MM.1S (cell line): Measurements from ENCODE around the gene PKP2.
A peak's percentile ranks its signal among the peaks of the same experiment; 100 is the strongest.

Source experiments
- DNase-seq: peaks from one replicate; pipeline ENCODE4 v3.0.0-alpha.2; 2015
- H2AFZ ChIP-seq: fragments of 300-600 bp; sonication (generic); 2 replicates; pipeline ENCODE4 v1.6.0; 2016; ENCODE audit warnings: antibody characterized with exemption, low read length
- H3F3A ChIP-seq: fragments of 300-600 bp; sonication (generic); 2 replicates; pipeline ENCODE4 v1.6.1; 2016; ENCODE audit warnings: mild to moderate bottlenecking, antibody characterized with exemption, low read length, moderate library complexity, mixed read lengths; ENCODE audit not compliant: insufficient read depth
- H3K27ac ChIP-seq: fragments of 300-600 bp; sonication (generic); 2 replicates; pipeline ENCODE4 v1.5.1; 2016; ENCODE audit warnings: mild to moderate bottlenecking, low read length
- H3K27me3 ChIP-seq: fragments of 300-600 bp; sonication (generic); replicated peaks from 2 replicates; pipeline ENCODE4 v1.6.0; 2016; ENCODE audit warnings: low read length; ENCODE audit not compliant: insufficient read depth
- H3K36me3 ChIP-seq: fragments of 300-600 bp; sonication (generic); replicated peaks from 2 replicates; pipeline ENCODE4 v1.6.1; 2016; ENCODE audit warnings: mild to moderate bottlenecking, low read length, mixed read lengths; ENCODE audit not compliant: insufficient read depth
- H3K4me1 ChIP-seq: fragments of 300-600 bp; sonication (generic); 2 replicates; pipeline ENCODE4 v1.6.1; 2016; ENCODE audit warnings: low read length, mixed read lengths
- H3K4me2 ChIP-seq: fragments of 300-600 bp; sonication (generic); 2 replicates; pipeline ENCODE4 v1.6.0; 2016; ENCODE audit warnings: low read depth, low read length
- H3K4me3 ChIP-seq: fragments of 300-600 bp; sonication (generic); 2 replicates; pipeline ENCODE4 v1.5.1; 2016; ENCODE audit warnings: low read length, mixed read lengths
- H3K79me2 ChIP-seq: fragments of 300-600 bp; sonication (generic); 2 replicates; pipeline ENCODE4 v1.6.1; 2016; ENCODE audit warnings: mixed run types, low read length, mixed read lengths
- H3K9ac ChIP-seq: fragments of 300-600 bp; sonication (generic); 2 replicates; pipeline ENCODE4 v1.6.1; 2016; ENCODE audit warnings: low read length, mixed read lengths
- H3K9me2 ChIP-seq: fragments of 300-600 bp; sonication (generic); replicated peaks from 2 replicates; pipeline ENCODE4 v1.6.1; 2016; ENCODE audit warnings: mild to moderate bottlenecking, low read length, mixed read lengths; ENCODE audit not compliant: insufficient read depth
- H3K9me3 ChIP-seq: fragments of 300-600 bp; sonication (generic); replicated peaks from 2 replicates; pipeline ENCODE4 v1.6.1; 2016; ENCODE audit warnings: mild to moderate bottlenecking, low read length, mixed read lengths; ENCODE audit not compliant: insufficient read depth
- H4K20me1 ChIP-seq: fragments of 300-600 bp; sonication (generic); 2 replicates; pipeline ENCODE4 v1.6.1; 2016; ENCODE audit warnings: mild to moderate bottlenecking, low read length, moderate library complexity, mixed read lengths; ENCODE audit not compliant: insufficient read depth
- CTCF ChIP-seq: fragments of 300-600 bp; sonication (generic); IDR thresholded peaks from 2 replicates; pipeline ENCODE4 v1.5.1; 2016; ENCODE audit warnings: antibody characterized with exemption, low read length, mixed read lengths
- EZH2 ChIP-seq: fragments of 300-600 bp; sonication (generic); optimal IDR thresholded peaks from 2 replicates; pipeline ENCODE3; 2017; ENCODE audit warnings: low read depth, mild to moderate bottlenecking, antibody characterized with exemption, low read length, mixed read lengths
- EZH2phosphoT487 ChIP-seq: fragments of 300-600 bp; sonication (generic); IDR thresholded peaks from 2 replicates; pipeline ENCODE4 v1.6.1; 2018; ENCODE audit warnings: antibody characterized with exemption, low read length

PKP2 gene

GRCh38 chr12:32921397-32921796, 24.8 kb upstream of the PKP2 start:
- no peaks in the 10 kb centered on the region for H3K9me3 ChIP-seq
- H2AFZ ChIP-seq, result no peak overlapping the region
- H3F3A ChIP-seq, result no peaks in the 10 kb centered on the region
- H3K9ac ChIP-seq, result no peak overlapping the region
- no peak overlapping the region for H3K4me3 ChIP-seq
- 0 out of 2 replicates have a peak, but pooled peaks cover 5% of the 10 kb centered on the region for H3K4me1 ChIP-seq
- H3K27me3 ChIP-seq, result no peaks in the 10 kb centered on the region
- H3K36me3 ChIP-seq, result no peaks in the 10 kb centered on the region
- H3K4me2 ChIP-seq, result no peak overlapping the region
- no peaks in the 10 kb centered on the region for H3K79me2 ChIP-seq
- H4K20me1 ChIP-seq, result no peaks in the 10 kb centered on the region
- TF ChIP-seq EZH2phosphoT487 (no peak), CTCF (no peak), EZH2 (no peak)
- H3K27ac ChIP-seq, result no peak overlapping the region
- DNase-seq, result no peak
- no peaks in the 10 kb centered on the region for H3K9me2 ChIP-seq

GRCh38 chr12:32920506-32921085, 24.0 kb upstream of the PKP2 start:
- H3K9me2 ChIP-seq, result no peaks in the 10 kb centered on the region
- no peaks in the 10 kb centered on the region for H4K20me1 ChIP-seq
- no peaks in the 10 kb centered on the region for H3K9me3 ChIP-seq
- no peak overlapping the region for H3K9ac ChIP-seq
- no peak overlapping the region for H3K4me3 ChIP-seq
- H3K79me2 ChIP-seq, result no peaks in the 10 kb centered on the region
- 0 out of 2 replicates have a peak, but pooled peaks cover 5% of the 10 kb centered on the region for H3K4me1 ChIP-seq
- no peaks in the 10 kb centered on the region for H3K36me3 ChIP-seq
- H3K4me2 ChIP-seq, result no peak overlapping the region
- H3K27ac ChIP-seq, result no peak overlapping the region
- H3F3A ChIP-seq, result no peaks in the 10 kb centered on the region
- H3K27me3 ChIP-seq, result no peaks in the 10 kb centered on the region
- TF ChIP-seq EZH2phosphoT487 (no peak), CTCF (no peak), EZH2 (no peak)
- H2AFZ ChIP-seq, result no peak overlapping the region
- no peak for DNase-seq

GRCh38 chr12:32918890-32919801, 22.6 kb upstream of the PKP2 start:
- H3K9me3 ChIP-seq, result no peaks in the 10 kb centered on the region
- peak; percentile 61 for DNase-seq
- H3K79me2 ChIP-seq, result no peaks in the 10 kb centered on the region
- 0 out of 2 replicates have a peak overlapping the region, but pooled peaks have one; percentile 22 for H2AFZ ChIP-seq
- no peaks in the 10 kb centered on the region for H3K9me2 ChIP-seq
- no peaks in the 10 kb centered on the region for H4K20me1 ChIP-seq
- H3K4me3 ChIP-seq, result no peak overlapping the region
- no peaks in the 10 kb centered on the region for H3K36me3 ChIP-seq
- no peaks in the 10 kb centered on the region for H3F3A ChIP-seq
- H3K27me3 ChIP-seq, result no peaks in the 10 kb centered on the region
- H3K4me1 ChIP-seq, result 0 out of 2 replicates have a peak, but pooled peaks cover 5% of the 10 kb centered on the region
- H3K27ac ChIP-seq, result no peak overlapping the region
- H3K9ac ChIP-seq, result no peak overlapping the region; the same call in 1 of the 2 replicates
- peak overlapping the region; percentile 43; the same call in 1 of the 2 replicates for H3K4me2 ChIP-seq
- peak; percentile 71 for TF ChIP-seq CTCF
- no peak for TF ChIP-seq EZH2phosphoT487
- TF ChIP-seq EZH2, result no peak
